Stimulated activated naive B cell treated with anti-CD40 and anti-IgM and Interleukin-4, amounts not matched to agents 10 μg/mL and 1 μg/mL and 100 μg/mL, for 72 hours (primary cell): ENCODE data around the gene SYAP1.
"Not testable (repeated sequence)": the region's sequence is repeated elsewhere in the genome, so short reads cannot be mapped to it uniquely, and the experiment has no call there.

Experiments used
- ATAC-seq, 2 donors: fragments of 150-1000 bp; cut with Tn5 transposase; replicated peaks; 2 replicates each; pipeline ENCODE4 v1.10.0; 2021; ENCODE audit warnings: moderate library complexity in 1 of 2
- DNase-seq: peaks from one replicate; pipeline ENCODE4 v3.0.0; 2021
- H3K27ac Mint-ChIP-seq: one replicate; pipeline ENCODE4 v1.8.0; 2022; ENCODE audit warnings: mild to moderate bottlenecking, mixed read lengths
- H3K27me3 Mint-ChIP-seq, 2 donors: one replicate each; pipeline ENCODE4 v1.8.0; 2022; ENCODE audit warnings: mixed read lengths in 2 of 2
- H3K36me3 Mint-ChIP-seq, 2 donors: one replicate each; pipeline ENCODE4 v1.8.0; 2022; ENCODE audit warnings: mixed read lengths in 2 of 2, mild to moderate bottlenecking in 1 of 2
- H3K4me1 Mint-ChIP-seq, 2 donors: one replicate each; pipeline ENCODE4 v1.8.0; 2022; ENCODE audit warnings: mixed read lengths in 2 of 2, mild to moderate bottlenecking in 1 of 2
- H3K4me3 Mint-ChIP-seq, 2 donors: one replicate each; pipeline ENCODE4 v1.8.0; 2022; ENCODE audit warnings: mild to moderate bottlenecking in 2 of 2, mixed read lengths in 2 of 2, moderate library complexity in 1 of 2
- H3K9me3 Mint-ChIP-seq, 2 donors: one replicate each; pipeline ENCODE4 v1.8.0; 2022; ENCODE audit warnings: mixed read lengths in 2 of 2, mild to moderate bottlenecking in 1 of 2

The SYAP1 gene

GRCh38 chrX:16778545-16778944, 59.1 kb downstream of the SYAP1 start:
- no peaks in the 10 kb centered on the region for H3K27me3 Mint-ChIP-seq

GRCh38 chrX:16778993-16779392, 59.6 kb downstream of the SYAP1 start:
- Mint-ChIP-seq H3K27ac (no peak overlapping the region), H3K36me3 (no peaks in the 10 kb centered on the region), H3K4me3 (no peak overlapping the region), H3K4me1 (peaks cover 0 to 4% of the 10 kb centered on the region in 2 donors), H3K9me3 (no peaks in the 10 kb centered on the region), H3K27me3 (no peaks in the 10 kb centered on the region)
- DNase-seq (no peak), ATAC-seq (no peak)

More at GRCh38 chrX:16778545-16778944, 59.1 kb downstream of the SYAP1 start:
- no peak overlapping the region for H3K4me3 Mint-ChIP-seq
- H3K36me3 Mint-ChIP-seq, result no peaks in the 10 kb centered on the region
- no peaks in the 10 kb centered on the region for H3K9me3 Mint-ChIP-seq
- no peak for DNase-seq
- peaks cover 0 to 4% of the 10 kb centered on the region in 2 donors for H3K4me1 Mint-ChIP-seq
- no peak for ATAC-seq
- no peak overlapping the region for H3K27ac Mint-ChIP-seq

- H3K36me3 Mint-ChIP-seq, H3K27me3 Mint-ChIP-seq, H3K4me3 Mint-ChIP-seq, H3K27ac Mint-ChIP-seq, H3K9me3 Mint-ChIP-seq, H3K4me1 Mint-ChIP-seq, DNase-seq, ATAC-seq: not testable (repeated sequence)
Measured at GRCh38 chrX:16779815-16780214, 60.4 kb downstream of the SYAP1 start.

GRCh38 chrX:16783452-16783851, 64.0 kb downstream of the SYAP1 start:
- peaks cover 0 to 7% of the 10 kb centered on the region in 2 donors for H3K4me1 Mint-ChIP-seq
- H3K4me3 Mint-ChIP-seq, result no peak overlapping the region
- peaks cover 2 to 3% of the 10 kb centered on the region in 2 donors for H3K36me3 Mint-ChIP-seq
- no peak for DNase-seq
- no peak for ATAC-seq
- H3K9me3 Mint-ChIP-seq, result no peaks in the 10 kb centered on the region
- H3K27ac Mint-ChIP-seq, result no peak overlapping the region
- no peaks in the 10 kb centered on the region for H3K27me3 Mint-ChIP-seq

- H3K4me3 Mint-ChIP-seq, H3K27me3 Mint-ChIP-seq, H3K9me3 Mint-ChIP-seq, ATAC-seq, H3K4me1 Mint-ChIP-seq, H3K36me3 Mint-ChIP-seq, DNase-seq, H3K27ac Mint-ChIP-seq: not testable (repeated sequence)
Measured at GRCh38 chrX:16784440-16784839, 65.0 kb downstream of the SYAP1 start.

- H3K4me3 Mint-ChIP-seq, result peak overlapping the region; percentile 96 to 98
- peaks cover 0 to 7% of the 10 kb centered on the region in 2 donors for H3K4me1 Mint-ChIP-seq
- H3K27ac Mint-ChIP-seq, result peak overlapping the region; percentile 97
- ATAC-seq (no peak), DNase-seq (no peak)
- H3K9me3 Mint-ChIP-seq, result no peaks in the 10 kb centered on the region
- peaks cover 2 to 3% of the 10 kb centered on the region in 2 donors for H3K36me3 Mint-ChIP-seq
- H3K27me3 Mint-ChIP-seq, result no peaks in the 10 kb centered on the region
Measured at GRCh38 chrX:16785247-16786138, 66.1 kb downstream of the SYAP1 start.

GRCh38 chrX:16786139-16786790, 66.9 kb downstream of the SYAP1 start, which contains the start of gene TXLNG:
TSS of gene TXLNG (plus strand) at chrX:16786466. CDS start at chrX:16786488, 22 bp downstream.
- ATAC-seq (peak; percentile 97), DNase-seq (peak; percentile 99)
- H3K27ac Mint-ChIP-seq, result peak within 1 kb of the TSS; percentile 97
- H3K27me3 Mint-ChIP-seq, result no peaks in the 10 kb centered on the region
- H3K4me3 Mint-ChIP-seq, result peak within 1 kb of the TSS; percentile 96 to 98
- H3K9me3 Mint-ChIP-seq, result no peaks in the 10 kb centered on the region
- H3K4me1 Mint-ChIP-seq, result peaks cover 0 to 7% of the 10 kb centered on the region in 2 donors
- H3K36me3 Mint-ChIP-seq, result peaks cover 2 to 7% of the 10 kb centered on the region in 2 donors

- H3K4me3 Mint-ChIP-seq, result peak overlapping the region; percentile 96 to 98
- no peaks in the 10 kb centered on the region for H3K27me3 Mint-ChIP-seq
- H3K27ac Mint-ChIP-seq, result peak overlapping the region; percentile 97
- DNase-seq, result peak; percentile 29
- H3K9me3 Mint-ChIP-seq, result no peaks in the 10 kb centered on the region
- H3K4me1 Mint-ChIP-seq, result peaks cover 0 to 7% of the 10 kb centered on the region in 2 donors
- peak; percentile 32 to 33 for ATAC-seq
- peaks cover 2 to 7% of the 10 kb centered on the region in 2 donors for H3K36me3 Mint-ChIP-seq
Measured at GRCh38 chrX:16786791-16787735, 67.7 kb downstream of the SYAP1 start.

GRCh38 chrX:16788477-16788876, 69.1 kb downstream of the SYAP1 start:
- Mint-ChIP-seq H3K27ac (no peak overlapping the region), H3K4me1 (peaks cover 0 to 7% of the 10 kb centered on the region in 2 donors), H3K4me3 (no peak overlapping the region), H3K27me3 (no peaks in the 10 kb centered on the region), H3K9me3 (no peaks in the 10 kb centered on the region), H3K36me3 (peaks cover 2 to 7% of the 10 kb centered on the region in 2 donors)
- ATAC-seq, result no peak
- DNase-seq, result no peak

GRCh38 chrX:16796298-16796697, 76.9 kb downstream of the SYAP1 start:
- Mint-ChIP-seq H3K9me3 (no peaks in the 10 kb centered on the region), H3K27ac (peak overlapping the region; percentile 20), H3K36me3 (peaks cover 2 to 17% of the 10 kb centered on the region in 2 donors), H3K27me3 (no peaks in the 10 kb centered on the region), H3K4me3 (no peak overlapping the region), H3K4me1 (peaks cover 6% of the 10 kb centered on the region in 2 donors)
- ATAC-seq (peak; percentile 62 to 64), DNase-seq (no peak)

GRCh38 chrX:16797358-16797757, 77.9 kb downstream of the SYAP1 start:
- H3K27ac Mint-ChIP-seq, result no peak overlapping the region
- ATAC-seq, result no peak
- peaks cover 6% of the 10 kb centered on the region in 2 donors for H3K4me1 Mint-ChIP-seq
- H3K4me3 Mint-ChIP-seq, result no peak overlapping the region
- H3K9me3 Mint-ChIP-seq, result no peaks in the 10 kb centered on the region
- H3K27me3 Mint-ChIP-seq, result no peaks in the 10 kb centered on the region
- H3K36me3 Mint-ChIP-seq, result peaks cover 2 to 21% of the 10 kb centered on the region in 2 donors
- DNase-seq, result no peak

GRCh38 chrX:16797841-16798240, 78.4 kb downstream of the SYAP1 start:
- ATAC-seq (no peak), DNase-seq (no peak)
- Mint-ChIP-seq H3K4me1 (peaks cover 6% of the 10 kb centered on the region in 2 donors), H3K4me3 (no peak overlapping the region), H3K27ac (no peak overlapping the region), H3K9me3 (no peaks in the 10 kb centered on the region), H3K36me3 (peaks cover 2 to 24% of the 10 kb centered on the region in 2 donors), H3K27me3 (no peaks in the 10 kb centered on the region)

- peak; percentile 39 for ATAC-seq
- Mint-ChIP-seq H3K36me3 (peaks cover 0 to 21% of the 10 kb centered on the region in 2 donors), H3K9me3 (no peaks in the 10 kb centered on the region)
Measured at GRCh38 chrX:16804923-16805464, 85.6 kb downstream of the SYAP1 start.

More at GRCh38 chrX:16804923-16805464, 85.6 kb downstream of the SYAP1 start:
- DNase-seq, result no peak
- Mint-ChIP-seq H3K27me3 (no peaks in the 10 kb centered on the region), H3K4me1 (peaks cover 10 to 11% of the 10 kb centered on the region in 2 donors), H3K27ac (no peak overlapping the region), H3K4me3 (no peak overlapping the region)
